Activated T-cell treated with anti-CD3 and anti-CD28 coated beads for 4 hours (primary cell): ENCODE results near the gene TCP11.

Experiments
- DNase-seq: peaks from one replicate; pipeline ENCODE4 v3.0.0-alpha.2; 2020

The TCP11 gene

DNA sequence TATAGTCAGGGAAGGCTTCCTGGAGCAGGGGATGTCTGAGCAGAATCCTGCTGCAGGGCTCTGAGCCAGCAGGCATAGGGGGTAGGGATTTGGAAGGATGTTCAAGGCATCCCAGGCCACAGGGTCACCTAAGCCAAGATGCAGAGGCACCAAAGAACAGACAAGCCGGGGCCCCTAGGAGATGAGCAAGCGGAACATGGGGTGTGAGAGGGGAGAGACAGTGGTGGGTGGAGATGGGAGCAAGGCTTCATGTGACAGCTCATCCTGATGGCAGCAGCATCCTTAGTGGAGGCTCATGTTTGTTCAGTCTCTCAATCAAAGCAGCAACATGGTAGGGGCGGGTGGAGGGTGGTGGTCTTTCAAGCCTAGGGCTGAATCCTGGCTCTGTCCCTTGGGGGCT is 29.8 kb upstream of the TCP11 start:
- no peak for DNase-seq

- no peak for DNase-seq
Observed at GRCh38 chr6:35170166-35170565, 29.0 kb upstream of the TCP11 start.

DNA sequence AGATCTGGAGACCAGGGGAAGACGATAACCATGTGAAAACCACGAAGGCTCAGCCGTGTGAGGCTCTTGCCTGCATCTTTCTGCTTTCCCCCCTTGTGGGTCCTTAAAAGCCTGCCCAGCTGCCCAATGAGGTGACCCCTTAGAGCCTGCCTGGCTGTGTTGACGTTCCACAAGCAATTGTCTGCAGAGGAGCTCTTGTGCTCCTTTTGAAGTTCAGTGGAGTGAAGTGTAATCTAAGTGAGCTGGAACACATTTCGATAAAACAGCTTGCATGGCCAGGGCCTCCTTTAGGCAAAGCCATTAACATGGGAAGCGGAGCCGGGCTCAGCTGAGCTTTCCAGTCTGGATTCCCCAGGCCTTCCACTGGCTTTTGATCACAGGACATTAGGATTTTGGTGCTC is 27.3 kb upstream of the TCP11 start:
- DNase-seq: no peak

DNA sequence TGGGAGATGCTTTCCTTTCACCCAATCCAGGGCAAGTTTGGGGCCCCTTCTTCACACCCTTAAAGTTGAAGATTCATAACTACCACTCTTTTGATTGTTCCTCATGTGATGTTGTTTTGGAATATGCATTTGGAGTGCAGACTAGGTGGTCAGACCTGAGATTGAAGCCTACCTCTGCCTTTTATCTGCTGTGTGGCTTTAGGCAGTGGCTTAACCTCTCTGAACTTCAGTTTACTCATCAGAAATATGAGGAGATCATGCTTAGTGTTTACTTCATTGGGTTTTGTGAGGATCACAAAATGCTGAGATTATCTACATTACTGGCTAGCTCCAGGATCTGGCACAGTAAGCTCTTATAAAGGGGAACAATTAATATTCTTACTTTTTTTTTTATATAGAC is 26.4 kb upstream of the TCP11 start:
- no peak for DNase-seq

GRCh38 chr6:35166520-35166919 is 25.4 kb upstream of the TCP11 start:
- DNase-seq: no peak

DNA sequence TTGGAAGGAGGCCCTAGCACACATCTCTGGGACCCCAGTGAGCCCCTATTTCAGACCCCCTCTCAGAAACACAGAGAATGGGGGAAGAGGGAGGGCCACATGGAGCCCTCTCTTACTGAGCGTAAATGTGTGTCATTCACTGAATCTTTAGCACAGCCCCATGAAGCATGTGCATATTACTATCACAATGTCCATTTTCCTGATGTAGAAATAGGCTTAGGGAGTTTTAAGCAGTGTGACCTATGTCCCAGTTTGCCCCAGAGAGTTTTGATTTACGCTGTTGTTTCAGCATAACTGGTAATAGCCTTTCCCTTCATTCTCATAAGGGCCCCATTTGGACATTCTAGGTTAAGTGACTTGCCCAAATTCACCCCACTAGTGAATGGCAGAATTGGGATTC is 25.0 kb upstream of the TCP11 start:
- DNase-seq: no peak

DNA sequence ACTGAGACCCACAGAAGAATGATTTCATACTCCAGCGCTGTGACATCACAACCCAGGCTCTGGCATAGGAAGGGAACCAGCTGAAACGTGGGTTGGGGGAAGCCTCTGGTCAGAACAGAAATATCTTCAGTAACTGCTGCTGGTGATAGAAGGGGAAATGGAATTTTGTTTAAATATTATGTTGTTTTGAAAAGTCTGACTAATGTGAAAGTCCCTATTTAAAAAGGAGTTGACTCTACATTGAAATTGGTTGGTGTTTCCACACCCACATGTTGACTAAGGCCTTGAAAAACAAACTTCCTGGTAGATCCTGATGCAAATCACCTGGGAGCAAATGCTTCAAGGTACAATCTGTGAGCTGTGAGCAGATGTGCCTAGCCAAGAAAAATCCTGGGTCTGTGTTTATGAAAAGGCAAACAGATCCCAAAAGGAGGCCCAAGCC is 24.5 kb upstream of the TCP11 start:
- no peak for DNase-seq

DNA sequence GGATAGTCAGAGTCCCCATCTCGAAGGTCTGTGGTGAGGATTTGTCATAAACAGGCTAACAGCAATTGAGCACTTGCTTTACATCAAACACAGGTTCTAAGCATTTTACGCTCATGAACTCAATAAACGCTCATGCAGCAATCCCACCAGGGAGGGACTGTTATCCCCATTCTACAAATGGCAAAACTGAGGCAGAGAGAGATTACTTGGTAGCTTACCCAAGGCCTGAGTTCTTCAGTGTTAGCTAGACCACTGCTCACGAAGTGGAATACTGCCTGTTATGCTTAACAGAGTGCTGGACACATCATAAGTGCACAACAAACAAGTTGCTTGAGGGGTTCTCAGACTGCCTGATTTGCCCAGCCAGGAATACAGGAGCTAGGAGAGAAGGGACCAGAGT is 23.7 kb upstream of the TCP11 start:
- DNase-seq: no peak

DNA sequence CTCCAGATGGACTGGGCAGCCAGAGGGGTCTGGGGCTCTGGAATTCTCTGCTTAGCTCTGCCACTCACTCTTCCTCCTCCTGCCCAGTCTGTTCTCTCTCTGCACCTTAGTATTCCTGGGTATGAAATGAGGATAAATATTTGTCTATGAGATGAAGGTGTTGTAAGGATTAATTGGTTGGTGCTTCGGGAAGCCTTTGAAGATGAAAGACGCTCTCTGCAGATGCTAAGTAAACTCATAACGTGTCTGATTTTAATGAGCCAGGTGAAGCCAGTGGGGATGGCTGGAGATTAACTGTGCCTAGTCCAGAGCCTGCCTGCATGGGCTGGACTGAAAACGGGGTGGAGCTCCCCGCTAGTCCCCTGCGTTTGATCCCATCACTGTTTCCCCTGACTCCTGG is 23.1 kb upstream of the TCP11 start:
- DNase-seq: no peak

- DNase-seq: no peak
Observed at GRCh38 chr6:35163836-35164235, 22.7 kb upstream of the TCP11 start.

- DNase-seq: no peak
Observed at GRCh38 chr6:35161776-35162607, 20.9 kb upstream of the TCP11 start.

DNA sequence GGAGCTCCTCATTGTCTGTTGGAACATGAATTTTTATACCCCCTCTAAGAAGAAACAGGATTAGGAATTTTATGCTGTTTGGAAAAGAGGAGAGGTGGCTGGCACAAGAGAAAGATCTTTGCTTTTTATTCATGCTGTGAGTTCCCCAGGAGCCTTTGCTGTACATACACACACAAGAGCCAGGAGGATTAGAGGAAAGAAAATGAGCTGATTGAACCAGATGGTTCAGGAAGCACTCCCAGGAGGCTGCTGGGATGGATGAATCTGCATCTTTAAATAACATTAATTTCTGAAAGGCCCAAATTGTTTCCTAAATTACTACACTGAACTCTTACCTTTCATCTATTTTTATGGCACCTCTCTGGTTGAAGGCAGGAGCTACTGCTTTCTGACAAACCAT is 20.1 kb upstream of the TCP11 start:
- DNase-seq: no peak

DNA sequence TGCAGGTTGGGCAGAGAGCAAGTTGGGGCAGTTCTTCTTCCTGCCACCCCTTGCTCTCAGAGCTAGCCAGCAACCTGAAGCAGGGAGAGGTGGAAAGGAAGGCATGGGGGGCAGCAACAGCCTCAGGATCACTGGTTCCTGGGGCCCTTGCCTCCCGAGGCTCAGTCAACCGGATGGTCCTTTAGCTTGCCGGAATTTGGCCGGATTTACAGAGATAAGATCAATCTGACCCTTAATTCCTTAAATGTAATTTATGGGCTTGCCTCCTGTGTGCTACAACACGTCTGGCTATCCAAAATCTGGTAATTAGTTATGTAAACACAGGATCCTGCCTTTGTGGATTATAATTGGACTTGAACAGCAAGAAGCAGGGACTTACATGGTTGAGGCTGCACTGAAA is 19.5 kb upstream of the TCP11 start:
- DNase-seq: no peak

GRCh38 chr6:35158520-35158919 is 17.4 kb upstream of the TCP11 start:
- no peak for DNase-seq

DNA sequence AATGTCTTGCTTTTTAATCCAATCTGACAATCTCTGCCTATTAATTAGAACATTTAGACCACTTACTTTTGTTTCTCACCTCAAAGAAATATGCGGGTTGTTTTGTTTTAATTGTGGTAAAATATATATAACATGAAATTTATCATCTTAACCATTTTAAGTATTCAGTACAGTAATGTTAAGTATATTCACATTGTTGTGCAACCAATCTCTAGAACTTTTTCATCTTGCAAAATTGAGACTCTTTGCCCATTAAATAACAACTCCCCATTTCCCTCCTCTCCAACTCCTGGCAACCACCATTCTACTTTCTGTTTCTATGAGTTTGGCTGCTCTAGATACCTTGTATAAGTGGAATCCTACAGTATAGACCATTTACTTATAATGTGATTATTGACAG is 13.8 kb upstream of the TCP11 start:
- no peak for DNase-seq

DNA sequence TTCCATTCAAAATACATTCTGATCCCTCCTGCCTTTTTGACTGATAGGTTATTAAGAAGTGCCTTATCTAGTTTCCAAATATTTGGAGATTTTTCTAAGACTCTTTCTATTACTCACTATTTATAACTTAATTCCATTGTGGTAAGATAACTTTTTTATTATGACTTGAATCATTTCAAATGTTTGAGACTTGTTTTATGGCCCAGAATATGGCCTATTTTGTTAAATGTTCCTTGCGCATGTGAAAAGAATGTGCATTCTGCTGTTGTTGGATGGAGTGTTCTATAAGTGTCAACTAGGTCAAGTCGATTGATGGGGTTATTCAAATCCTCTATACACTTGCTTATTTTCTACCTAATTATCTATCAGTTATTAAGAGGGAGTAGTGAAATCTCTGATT is 13.1 kb upstream of the TCP11 start:
- DNase-seq: no peak

- no peak for DNase-seq
Observed at GRCh38 chr6:35152067-35152707, 11.0 kb upstream of the TCP11 start.

GRCh38 chr6:35151466-35151865 is 10.3 kb upstream of the TCP11 start:
- no peak for DNase-seq

DNA sequence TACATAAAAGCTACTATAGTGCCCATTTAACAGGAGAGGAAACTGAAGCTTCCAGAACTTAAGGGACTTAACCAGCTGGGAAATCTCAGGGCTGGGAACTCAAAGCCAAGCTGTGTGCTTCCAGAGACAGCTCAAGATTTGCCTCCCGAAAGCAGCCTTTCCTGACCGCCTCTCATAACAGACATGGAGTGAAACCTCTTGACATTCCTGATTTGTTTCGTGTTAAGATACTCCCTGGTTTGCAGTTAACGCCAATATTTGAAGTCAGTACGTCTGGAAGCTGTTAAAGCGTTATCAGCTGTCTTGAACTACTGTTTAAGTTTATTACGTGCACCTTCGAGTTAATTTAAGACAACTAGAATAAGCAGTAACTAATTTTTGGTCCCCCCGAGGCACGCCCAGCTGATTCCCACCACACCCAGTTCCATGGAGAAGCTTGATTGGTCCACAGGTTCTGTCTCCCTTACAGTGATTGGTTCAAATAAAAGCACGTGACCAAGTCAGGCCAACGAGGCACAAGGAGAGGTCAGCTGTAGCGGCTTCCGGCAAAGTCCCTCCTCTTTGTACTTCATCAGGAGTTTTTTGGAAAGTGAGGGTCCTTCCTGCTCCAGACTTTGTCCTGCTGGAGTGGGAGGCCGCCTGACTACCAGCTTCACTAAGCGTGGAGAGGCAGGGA is 8.9 kb upstream of the TCP11 start:
- DNase-seq: no peak

GRCh38 chr6:35148167-35148741 is 7.1 kb upstream of the TCP11 start:
- DNase-seq: no peak

GRCh38 chr6:35147486-35147885 is 6.3 kb upstream of the TCP11 start:
- DNase-seq: no peak

- DNase-seq: no peak
Observed at GRCh38 chr6:35147026-35147425, 5.9 kb upstream of the TCP11 start.

DNA sequence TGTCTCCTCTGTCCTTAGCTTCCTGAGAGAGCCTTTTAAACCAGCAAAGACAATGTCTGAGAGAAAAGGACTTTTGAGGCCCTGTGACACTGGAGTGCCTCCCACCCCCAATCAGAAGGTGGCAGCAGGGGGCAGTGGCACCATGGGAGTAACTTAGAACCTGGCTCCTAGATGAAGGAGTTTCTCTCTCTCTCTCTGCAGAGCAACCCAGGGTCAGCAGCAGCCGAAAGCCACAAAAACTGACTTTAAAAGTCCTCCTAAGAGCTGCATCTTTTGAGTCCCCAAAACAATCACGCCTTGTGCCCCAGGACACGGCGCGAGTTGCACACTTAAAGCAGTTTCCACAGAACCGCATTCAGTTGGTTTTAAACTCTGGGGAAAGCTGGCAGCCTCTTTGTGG is 5.3 kb upstream of the TCP11 start:
- no peak for DNase-seq

DNA sequence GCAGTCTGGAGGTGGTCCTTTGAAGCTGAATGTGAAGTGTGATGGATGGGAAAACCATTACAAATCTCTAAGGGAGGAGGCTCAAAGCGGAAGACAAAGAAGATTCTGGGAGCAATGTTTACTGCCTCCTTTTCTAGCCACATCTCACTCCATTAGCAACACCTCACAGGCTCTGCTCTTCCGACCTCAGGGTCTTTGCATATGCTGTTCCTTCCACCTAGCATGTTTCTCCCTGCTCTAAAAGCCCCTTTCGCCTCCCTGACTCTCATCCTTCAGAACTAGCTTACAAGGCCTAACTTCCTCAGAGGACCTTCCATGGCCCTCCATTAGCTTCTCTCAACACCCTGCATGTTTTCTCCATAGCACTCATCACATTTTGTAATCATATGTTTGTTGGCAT is 4.6 kb upstream of the TCP11 start:
- DNase-seq: no peak
